HEK293 (cell line): ENCODE results near the gene FSTL4.

ENCODE experiments used
- KLF10 ChIP-seq: fragments of 450-650 bp; IDR thresholded peaks from 2 replicates; pipeline ENCODE4 v1.5.1; 2018; ENCODE audit warnings: missing biosample characterization, mild to moderate bottlenecking, missing genetic modification characterization
- ZNF274 ChIP-seq, 2 experiments: fragments of 200-500 bp in 1 of 2; fragments of 450-650 bp in 1 of 2; sonication (Bioruptor generic) in 1 of 2; formaldehyde crosslinking in 1 of 2; IDR thresholded peaks; 2 replicates each; pipeline versions ENCODE4 v1.5.1 to v1.6.1; 2014 to 2016; ENCODE audit warnings: borderline replicate concordance in 1 of 2, inconsistent platforms in 1 of 2, low read length in 1 of 2, missing biosample characterization in 1 of 2, missing genetic modification characterization in 1 of 2

GRCh38 chr5:133528841-133529240 is 83.5 kb downstream of the FSTL4 start:
- TF ChIP-seq ZNF274 (IDR thresholded peaks at IDR 0.05; ENCODE audit: low read length) (no peak), ZNF274 (tag by site-specific recombination; IDR thresholded peaks at IDR 0.05; ENCODE audit: borderline replicate concordance) (no peak), KLF10 (tag by site-specific recombination) (no peak)
